GM10266 (cell line): ENCODE results near the gene DUSP6.

ENCODE experiments used
- DNase-seq: peaks from one replicate; pipeline ENCODE4 v3.0.0; 2012; ENCODE audit errors: extremely low spot score
- TF ChIP-seq, protein P1 (sequence below): IDR thresholded peaks from 2 replicates; pipeline ENCODE4 v1.5.1; 2012; ENCODE audit warnings: mild to moderate bottlenecking, low read depth; ENCODE audit not compliant: control insufficient read depth, insufficient read depth; ENCODE audit errors: missing control alignments

DUSP6 gene

GRCh38 chr12:89350260-89350629 lies 2.1 kb downstream of the DUSP6 start:
- DNase-seq: no peak
- TF ChIP-seq, protein P1, sequence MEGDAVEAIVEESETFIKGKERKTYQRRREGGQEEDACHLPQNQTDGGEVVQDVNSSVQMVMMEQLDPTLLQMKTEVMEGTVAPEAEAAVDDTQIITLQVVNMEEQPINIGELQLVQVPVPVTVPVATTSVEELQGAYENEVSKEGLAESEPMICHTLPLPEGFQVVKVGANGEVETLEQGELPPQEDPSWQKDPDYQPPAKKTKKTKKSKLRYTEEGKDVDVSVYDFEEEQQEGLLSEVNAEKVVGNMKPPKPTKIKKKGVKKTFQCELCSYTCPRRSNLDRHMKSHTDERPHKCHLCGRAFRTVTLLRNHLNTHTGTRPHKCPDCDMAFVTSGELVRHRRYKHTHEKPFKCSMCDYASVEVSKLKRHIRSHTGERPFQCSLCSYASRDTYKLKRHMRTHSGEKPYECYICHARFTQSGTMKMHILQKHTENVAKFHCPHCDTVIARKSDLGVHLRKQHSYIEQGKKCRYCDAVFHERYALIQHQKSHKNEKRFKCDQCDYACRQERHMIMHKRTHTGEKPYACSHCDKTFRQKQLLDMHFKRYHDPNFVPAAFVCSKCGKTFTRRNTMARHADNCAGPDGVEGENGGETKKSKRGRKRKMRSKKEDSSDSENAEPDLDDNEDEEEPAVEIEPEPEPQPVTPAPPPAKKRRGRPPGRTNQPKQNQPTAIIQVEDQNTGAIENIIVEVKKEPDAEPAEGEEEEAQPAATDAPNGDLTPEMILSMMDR: no peak

DNA sequence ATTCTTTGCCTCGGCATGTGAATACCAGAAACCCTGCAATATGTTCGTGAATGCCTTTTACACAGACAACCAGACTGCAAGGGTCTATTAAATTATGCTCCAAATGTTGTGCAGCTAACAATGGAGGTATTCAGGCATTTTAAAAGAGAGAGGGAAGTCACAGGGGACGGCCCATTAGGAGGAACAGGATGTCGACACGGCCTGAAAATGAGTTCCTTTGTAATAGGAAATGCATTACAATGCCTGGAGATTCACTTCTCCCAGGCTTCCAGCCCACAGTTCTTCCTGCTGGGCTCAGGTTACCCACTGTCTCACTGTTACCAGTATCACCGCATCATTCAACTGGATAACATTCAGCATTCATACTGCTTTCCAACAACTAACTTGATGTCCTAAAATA lies 2.5 kb downstream of the DUSP6 start:
- DNase-seq: no peak
- TF ChIP-seq, protein P1: no peak

GRCh38 chr12:89348894-89349699 lies 3.2 kb downstream of the DUSP6 start:
- no peak for DNase-seq
- TF ChIP-seq, protein P1: no peak

DNA sequence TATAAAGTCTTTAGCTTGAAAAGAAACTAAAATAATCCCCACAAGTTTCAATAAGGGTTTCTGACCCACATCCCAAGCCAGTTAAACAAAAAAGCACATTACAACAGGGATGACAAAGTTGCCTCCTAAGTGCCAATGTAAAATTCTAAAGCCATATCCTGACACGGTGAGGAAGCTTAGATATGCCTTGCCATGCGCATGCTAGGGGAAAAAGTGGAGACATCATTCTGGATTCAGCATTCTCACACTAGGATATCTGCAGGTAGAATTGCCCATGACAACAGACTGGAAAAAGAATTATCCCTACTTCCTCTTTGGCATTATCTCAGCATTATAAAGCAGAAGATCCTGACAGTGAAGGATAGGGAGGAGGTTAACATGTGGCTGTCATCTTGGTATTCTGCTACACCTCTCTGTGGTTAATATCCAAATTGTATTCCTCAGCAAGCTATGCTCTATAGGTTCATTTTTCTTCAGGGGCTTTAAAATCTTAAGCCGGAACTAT lies 4.9 kb downstream of the DUSP6 start:
- TF ChIP-seq, protein P1: no peak
- DNase-seq: no peak

GRCh38 chr12:89346741-89347324 lies 5.5 kb downstream of the DUSP6 start:
- no peak for DNase-seq
- TF ChIP-seq, protein P1: no peak

- TF ChIP-seq, protein P1: no peak
- DNase-seq: peak; percentile 71
Measured at GRCh38 chr12:89345830-89346740, 6.2 kb downstream of the DUSP6 start.

GRCh38 chr12:89345376-89345775 lies 6.9 kb downstream of the DUSP6 start:
- DNase-seq: no peak
- TF ChIP-seq, protein P1: no peak
